Sigmoid colon (tissue), 3 donors: Measurements from ENCODE around the gene AKAP12.

Experiments used
- POLR2A ChIP-seq, 2 donors: fragments of 450-650 bp; IDR thresholded peaks; one replicate each; pipeline ENCODE4 v1.6.1; 2016; ENCODE audit warnings: antibody characterized with exemption in 2 of 2, mild to moderate bottlenecking in 2 of 2, moderate library complexity in 2 of 2
- TF ChIP-seq, protein P1 (sequence below), 4 experiments: fragments of 450-650 bp in 3 of 4; fragments of 200-600 bp in 1 of 4; IDR thresholded peaks; one replicate each; pipeline ENCODE4 v1.5.1; 2016 to 2019; ENCODE audit warnings: antibody characterized with exemption in 4 of 4, mild to moderate bottlenecking in 3 of 4, moderate library complexity in 2 of 4

DNA sequence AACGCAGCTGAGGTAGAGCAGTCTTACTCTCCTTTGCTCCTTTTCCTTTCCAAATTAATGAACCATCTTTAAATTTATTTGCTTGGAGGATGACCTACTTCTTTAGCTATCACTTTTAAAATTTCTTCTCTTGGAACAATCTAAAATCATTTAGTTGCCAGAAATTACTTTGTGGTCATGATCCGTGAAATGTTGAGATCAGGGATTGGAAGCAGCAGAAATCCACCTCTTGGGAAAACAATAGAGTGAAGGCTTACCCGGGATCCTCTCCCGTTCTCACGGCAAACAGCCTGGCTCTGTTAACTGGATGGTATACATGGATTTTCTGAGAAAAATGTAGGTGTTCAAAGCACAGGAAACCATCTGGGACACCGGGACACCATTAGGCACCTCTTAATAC, 7.7 kb downstream of the AKAP12 start:
- TF ChIP-seq, protein P1, sequence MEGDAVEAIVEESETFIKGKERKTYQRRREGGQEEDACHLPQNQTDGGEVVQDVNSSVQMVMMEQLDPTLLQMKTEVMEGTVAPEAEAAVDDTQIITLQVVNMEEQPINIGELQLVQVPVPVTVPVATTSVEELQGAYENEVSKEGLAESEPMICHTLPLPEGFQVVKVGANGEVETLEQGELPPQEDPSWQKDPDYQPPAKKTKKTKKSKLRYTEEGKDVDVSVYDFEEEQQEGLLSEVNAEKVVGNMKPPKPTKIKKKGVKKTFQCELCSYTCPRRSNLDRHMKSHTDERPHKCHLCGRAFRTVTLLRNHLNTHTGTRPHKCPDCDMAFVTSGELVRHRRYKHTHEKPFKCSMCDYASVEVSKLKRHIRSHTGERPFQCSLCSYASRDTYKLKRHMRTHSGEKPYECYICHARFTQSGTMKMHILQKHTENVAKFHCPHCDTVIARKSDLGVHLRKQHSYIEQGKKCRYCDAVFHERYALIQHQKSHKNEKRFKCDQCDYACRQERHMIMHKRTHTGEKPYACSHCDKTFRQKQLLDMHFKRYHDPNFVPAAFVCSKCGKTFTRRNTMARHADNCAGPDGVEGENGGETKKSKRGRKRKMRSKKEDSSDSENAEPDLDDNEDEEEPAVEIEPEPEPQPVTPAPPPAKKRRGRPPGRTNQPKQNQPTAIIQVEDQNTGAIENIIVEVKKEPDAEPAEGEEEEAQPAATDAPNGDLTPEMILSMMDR (IDR thresholded peaks at IDR 0.05) = no peak
- no peak for TF ChIP-seq POLR2A (IDR thresholded peaks at IDR 0.05)
